Measurements from ENCODE around the gene CIBAR2. TPM values are rescaled to one million over a fixed set of nuclear protein-coding genes. Genes with fewer than 3 reads are reported as not detected.
A peak's percentile ranks its signal among the peaks of the same experiment; 100 is the strongest.

The CIBAR2 gene
- total and polyA plus RNA-seq, 9 donors: 0.18 to 13.0 (median 1.4) TPM; not detected in 3

DNA sequence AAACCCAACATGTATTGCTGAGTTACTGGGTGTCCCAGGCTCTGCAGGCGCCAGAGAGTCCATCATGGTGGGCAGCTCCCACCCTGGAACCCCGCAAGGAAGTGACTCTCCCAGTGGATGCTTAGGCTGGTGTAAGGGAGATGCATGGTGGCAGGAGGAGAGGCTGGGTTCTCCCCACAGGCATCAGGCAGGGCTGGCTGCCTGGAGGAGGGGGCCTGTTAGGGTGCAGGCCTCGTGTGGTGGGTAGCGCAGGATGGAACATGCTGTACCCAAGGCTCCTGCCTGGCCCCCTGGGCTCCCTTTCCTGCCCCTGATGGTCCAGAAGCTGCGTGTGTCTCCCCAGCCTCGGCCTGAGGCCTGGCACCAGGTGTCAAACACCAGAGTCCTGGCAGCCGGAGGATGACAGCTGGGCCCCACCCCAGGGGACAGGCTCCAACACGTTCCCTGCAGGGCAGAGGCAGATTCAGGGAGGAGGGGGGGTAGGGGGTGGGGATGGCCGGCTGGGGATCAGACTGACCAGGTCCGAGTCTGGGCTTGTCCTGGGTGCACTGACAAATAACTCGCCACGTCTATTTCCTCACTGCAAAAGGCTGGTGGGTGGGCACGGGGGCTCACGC lies 40.2 kb upstream of the CIBAR2 start:
- intact Hi-C loops (cut with DNase I): no loop called here
- no peak for DNase-seq
- peaks cover 14% of the 10 kb centered on the region for H3K4me1 ChIP-seq (ENCODE audit: insufficient read depth)
- no peak overlapping the region for H3K4me3 ChIP-seq
- TF ChIP-seq EP300 (IDR thresholded peaks at IDR 0.05): no peak
- no peak for TF ChIP-seq POLR2A (IDR thresholded peaks at IDR 0.05)
- TF ChIP-seq, protein P1, sequence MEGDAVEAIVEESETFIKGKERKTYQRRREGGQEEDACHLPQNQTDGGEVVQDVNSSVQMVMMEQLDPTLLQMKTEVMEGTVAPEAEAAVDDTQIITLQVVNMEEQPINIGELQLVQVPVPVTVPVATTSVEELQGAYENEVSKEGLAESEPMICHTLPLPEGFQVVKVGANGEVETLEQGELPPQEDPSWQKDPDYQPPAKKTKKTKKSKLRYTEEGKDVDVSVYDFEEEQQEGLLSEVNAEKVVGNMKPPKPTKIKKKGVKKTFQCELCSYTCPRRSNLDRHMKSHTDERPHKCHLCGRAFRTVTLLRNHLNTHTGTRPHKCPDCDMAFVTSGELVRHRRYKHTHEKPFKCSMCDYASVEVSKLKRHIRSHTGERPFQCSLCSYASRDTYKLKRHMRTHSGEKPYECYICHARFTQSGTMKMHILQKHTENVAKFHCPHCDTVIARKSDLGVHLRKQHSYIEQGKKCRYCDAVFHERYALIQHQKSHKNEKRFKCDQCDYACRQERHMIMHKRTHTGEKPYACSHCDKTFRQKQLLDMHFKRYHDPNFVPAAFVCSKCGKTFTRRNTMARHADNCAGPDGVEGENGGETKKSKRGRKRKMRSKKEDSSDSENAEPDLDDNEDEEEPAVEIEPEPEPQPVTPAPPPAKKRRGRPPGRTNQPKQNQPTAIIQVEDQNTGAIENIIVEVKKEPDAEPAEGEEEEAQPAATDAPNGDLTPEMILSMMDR (IDR thresholded peaks at IDR 0.05): no peak
- 80 to 85% (median 84%) methylated on average over 14 of the region's 14 CpGs for WGBS, 3 donors
- H3K27me3 ChIP-seq: no peaks in the 10 kb centered on the region
- no peaks in the 10 kb centered on the region for H3K36me3 ChIP-seq
- peak overlapping the region in 1 of 2 donors; percentile 55 for H3K27ac ChIP-seq
- H3K9me3 ChIP-seq: no peaks in the 10 kb centered on the region

DNA sequence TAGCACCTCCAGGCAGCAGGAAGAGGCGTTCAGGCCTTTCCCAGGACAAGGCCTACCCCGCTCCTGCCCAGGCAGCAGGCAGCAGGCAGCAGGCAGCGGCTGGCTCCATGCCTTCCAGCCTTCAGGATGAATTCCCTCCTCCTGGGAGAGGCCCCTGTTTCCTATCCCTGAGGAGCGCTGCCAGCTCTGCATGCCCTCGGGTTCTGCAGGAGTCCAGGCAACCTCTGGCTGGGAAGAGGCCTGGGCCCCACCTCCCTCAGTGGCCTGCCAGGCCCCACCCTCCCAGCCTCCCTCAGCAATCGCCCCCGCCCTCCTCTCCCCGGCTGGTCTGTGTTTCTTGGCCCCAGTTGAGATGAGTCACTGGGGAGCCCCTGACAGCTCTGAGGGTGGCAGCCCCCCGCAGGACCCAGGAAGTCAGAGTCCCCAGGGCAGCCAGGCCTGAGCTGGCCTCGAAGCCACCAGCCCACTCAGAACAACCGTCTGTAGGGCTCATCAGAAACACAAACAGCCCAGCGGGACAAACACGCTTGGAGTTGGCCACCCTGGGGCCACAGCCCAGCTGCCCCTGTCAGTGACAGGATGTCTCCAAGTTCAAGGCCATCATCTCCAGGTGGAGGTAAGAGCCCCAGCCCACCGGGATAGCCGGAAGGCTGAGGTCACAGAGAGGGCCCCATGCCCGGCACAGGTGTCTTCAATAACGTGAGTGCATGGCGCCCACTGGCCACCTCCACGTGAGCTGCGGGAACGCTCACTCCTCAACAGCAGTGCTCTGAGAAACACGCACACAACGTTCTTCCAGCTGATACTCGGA lies 39.5 kb upstream of the CIBAR2 start:
- TF ChIP-seq POLR2A (IDR thresholded peaks at IDR 0.05) (no peak), EP300 (IDR thresholded peaks at IDR 0.05) (no peak)
- TF ChIP-seq, protein P1 (IDR thresholded peaks at IDR 0.05): no peak
- 35 to 45% (median 38%) methylated on average over 23 to 24 of the region's 24 CpGs for WGBS, 3 donors
- peak overlapping the region in 1 of 2 donors; percentile 55 for H3K27ac ChIP-seq
- H3K27me3 ChIP-seq: no peaks in the 10 kb centered on the region
- DNase-seq: peak; percentile 80 to 86 (median 84)
- intact Hi-C loops (cut with DNase I): no loop called here
- H3K36me3 ChIP-seq: no peaks in the 10 kb centered on the region
- H3K4me3 ChIP-seq: no peak overlapping the region
- no peaks in the 10 kb centered on the region for H3K9me3 ChIP-seq
- peaks cover 17% of the 10 kb centered on the region for H3K4me1 ChIP-seq (ENCODE audit: insufficient read depth)

DNA sequence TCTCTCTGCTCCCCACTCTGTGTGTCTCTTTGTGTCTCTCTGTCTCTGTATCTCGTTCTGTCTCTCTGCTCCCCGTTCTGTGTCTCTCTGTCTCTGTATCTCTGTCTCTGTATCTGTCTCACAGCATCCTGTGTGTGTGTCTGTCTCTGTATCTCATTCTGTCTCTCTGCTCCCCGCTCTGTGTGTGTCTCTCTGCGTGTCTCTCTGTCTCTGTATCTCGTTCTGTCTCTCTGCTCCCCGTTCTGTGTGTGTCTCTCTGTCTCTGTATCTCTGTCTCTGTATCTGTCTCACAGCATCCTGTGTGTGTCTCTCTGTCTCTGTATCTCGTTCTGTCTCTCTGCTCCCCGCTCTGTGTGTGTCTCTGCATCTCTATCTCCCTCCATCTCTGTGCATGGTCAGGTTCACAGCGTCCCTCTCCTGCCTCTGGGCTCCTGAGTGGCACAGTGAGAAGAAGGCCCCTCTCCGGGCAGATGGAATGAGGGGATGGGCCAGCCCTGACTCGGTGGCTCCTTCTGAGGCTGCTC lies 38.9 kb upstream of the CIBAR2 start:
- TF ChIP-seq EP300 (IDR thresholded peaks at IDR 0.05): no peak

DNA sequence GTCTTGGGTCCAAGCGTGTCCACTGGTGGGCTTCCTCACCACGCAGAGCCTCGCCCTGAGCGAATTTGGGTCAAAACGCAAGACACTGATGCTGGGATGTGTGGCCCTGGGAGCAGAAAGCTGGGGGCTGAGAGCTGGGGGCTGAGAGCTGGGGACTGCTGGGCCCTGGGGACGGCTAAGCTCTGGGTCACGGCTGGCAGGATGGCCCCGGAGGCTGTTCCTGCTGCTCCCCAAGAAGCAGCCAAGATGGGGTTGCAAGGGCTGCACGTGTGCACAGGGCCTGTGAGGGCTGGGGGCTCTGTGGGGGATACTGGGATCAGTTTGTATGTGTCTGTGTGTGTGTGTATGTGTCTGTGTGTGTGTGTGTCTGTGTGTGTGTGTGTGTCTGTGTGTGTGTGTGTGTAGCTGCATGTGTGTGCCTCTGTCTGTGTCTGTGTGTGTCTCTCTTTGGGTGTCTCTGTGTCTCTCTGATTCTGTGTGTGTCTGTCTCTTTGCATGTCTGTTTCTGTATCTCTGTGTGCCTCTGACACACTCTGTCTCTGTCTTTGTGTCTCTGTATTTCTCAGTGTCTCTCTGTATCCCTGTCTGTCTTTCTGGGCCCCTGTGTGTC lies 38.2 kb upstream of the CIBAR2 start:
- TF ChIP-seq, protein P1 (IDR thresholded peaks at IDR 0.05): no peak
- no peak for TF ChIP-seq POLR2A (IDR thresholded peaks at IDR 0.05)
- TF ChIP-seq EP300 (IDR thresholded peaks at IDR 0.05): no peak
- no peaks in the 10 kb centered on the region for H3K36me3 ChIP-seq
- H3K4me3 ChIP-seq: no peak overlapping the region
- intact Hi-C loops (cut with DNase I): no loop called here
- no peaks in the 10 kb centered on the region for H3K9me3 ChIP-seq
- peaks cover 20% of the 10 kb centered on the region for H3K4me1 ChIP-seq (ENCODE audit: insufficient read depth)
- H3K27me3 ChIP-seq: no peaks in the 10 kb centered on the region
- no peak overlapping the region for H3K27ac ChIP-seq
- no peak for DNase-seq
- WGBS, 3 donors: 89 to 95% (median 89%) methylated on average over 9 of the region's 9 CpGs

More for the DNA sequence above, 38.9 kb upstream of the CIBAR2 start:
- Histone ChIP-seq H3K9me3 (no peaks in the 10 kb centered on the region), H3K36me3 (no peaks in the 10 kb centered on the region), H3K4me1 (ENCODE audit: insufficient read depth) (peaks cover 20% of the 10 kb centered on the region), H3K27ac (no peak overlapping the region), H3K27me3 (no peaks in the 10 kb centered on the region), H3K4me3 (no peak overlapping the region)
- WGBS, 3 donors: 73 to 74% (median 73%) methylated on average over 11 of the region's 11 CpGs
- intact Hi-C loops (cut with DNase I): no loop called here
- DNase-seq: no peak

All from ovary (tissue), 9 donors.